Trophoblast cell (in vitro differentiated cells and primary cell): ENCODE results near the gene OR6B1.

Experiments used
- DNase-seq, 2 donors: peaks; one replicate each; pipeline ENCODE4 v3.0.0-alpha.2; 2016
- H2AFZ ChIP-seq: 2 replicates; pipeline ENCODE4 v1.6.1; 2013; ENCODE audit warnings: low read length, moderate library complexity, mild to moderate bottlenecking; ENCODE audit not compliant: insufficient read depth, poor library complexity
- H2AK5ac ChIP-seq: 2 replicates; pipeline ENCODE4 v1.6.1; 2013; ENCODE audit warnings: mild to moderate bottlenecking, low read length
- H2BK120ac ChIP-seq: 2 replicates; pipeline ENCODE4 v1.6.1; 2013; ENCODE audit warnings: low read length, mild to moderate bottlenecking, moderate library complexity; ENCODE audit not compliant: insufficient read depth, poor library complexity
- H2BK12ac ChIP-seq: 2 replicates; pipeline ENCODE4 v1.6.1; 2013; ENCODE audit warnings: mild to moderate bottlenecking, low read length, moderate library complexity
- H2BK5ac ChIP-seq: 2 replicates; pipeline ENCODE4 v1.6.1; 2013; ENCODE audit warnings: low read length, low read depth, moderate library complexity, mild to moderate bottlenecking; ENCODE audit not compliant: poor library complexity
- H3K14ac ChIP-seq: 2 replicates; pipeline ENCODE4 v1.6.1; 2013; ENCODE audit warnings: mild to moderate bottlenecking, low read length
- H3K18ac ChIP-seq: 2 replicates; pipeline ENCODE4 v1.6.1; 2013; ENCODE audit warnings: mild to moderate bottlenecking, low read length
- H3K23ac ChIP-seq: 2 replicates; pipeline ENCODE4 v1.6.1; 2013; ENCODE audit warnings: low read length
- H3K27ac ChIP-seq: 2 replicates; pipeline ENCODE4 v1.5.1; 2013; ENCODE audit warnings: low read depth, mild to moderate bottlenecking, inconsistent platforms, low read length, moderate library complexity
- H3K27me3 ChIP-seq: 2 replicates; pipeline ENCODE4 v1.6.1; 2013; ENCODE audit warnings: inconsistent platforms, mild to moderate bottlenecking, low read length, moderate library complexity; ENCODE audit not compliant: insufficient read depth
- H3K36me3 ChIP-seq, 2 experiments: 1 replicate in 1 of 2; 2 replicates in 1 of 2; pipeline ENCODE4 v1.6.1; 2013; ENCODE audit warnings: low read length in 2 of 2, mild to moderate bottlenecking in 2 of 2, moderate library complexity in 1 of 2; ENCODE audit not compliant: insufficient read depth in 2 of 2, control insufficient read depth in 1 of 2
- H3K4ac ChIP-seq: 2 replicates; pipeline ENCODE4 v1.6.1; 2013; ENCODE audit warnings: low read depth, mild to moderate bottlenecking, low read length, moderate library complexity
- H3K4me1 ChIP-seq, 2 experiments: 1 replicate in 1 of 2; 2 replicates in 1 of 2; pipeline ENCODE4 v1.6.1; 2013; ENCODE audit warnings: low read length in 2 of 2, mild to moderate bottlenecking in 2 of 2, moderate library complexity in 1 of 2; ENCODE audit not compliant: insufficient read depth in 2 of 2, control insufficient read depth in 1 of 2
- H3K4me2 ChIP-seq: 2 replicates; pipeline ENCODE4 v1.6.1; 2013; ENCODE audit warnings: inconsistent platforms, mild to moderate bottlenecking, low read length, moderate library complexity
- H3K4me3 ChIP-seq: 2 replicates; pipeline ENCODE4 v1.5.1; 2013; ENCODE audit warnings: mild to moderate bottlenecking, low read depth, low read length, inconsistent platforms
- H3K79me1 ChIP-seq: one replicate; pipeline ENCODE4 v1.6.1; 2013; ENCODE audit warnings: low read length
- H3K79me2 ChIP-seq: 2 replicates; pipeline ENCODE4 v1.6.1; 2013; ENCODE audit warnings: low read length, mild to moderate bottlenecking; ENCODE audit not compliant: control insufficient read depth, insufficient read depth, poor library complexity
- H3K9ac ChIP-seq: 2 replicates; pipeline ENCODE4 v1.6.1; 2013; ENCODE audit warnings: mild to moderate bottlenecking, low read length
- H3K9me3 ChIP-seq: 2 replicates; pipeline ENCODE4 v1.6.1; 2013; ENCODE audit warnings: low read depth, mild to moderate bottlenecking, control low read depth, inconsistent platforms, low read length; ENCODE audit not compliant: insufficient read depth
- H4K12ac ChIP-seq: 2 replicates; pipeline ENCODE4 v1.6.1; 2013; ENCODE audit warnings: low read depth, mild to moderate bottlenecking, low read length, moderate library complexity
- H4K8ac ChIP-seq: 2 replicates; pipeline ENCODE4 v1.6.1; 2013; ENCODE audit warnings: low read depth, mild to moderate bottlenecking, low read length, moderate library complexity
- H4K91ac ChIP-seq: one replicate; pipeline ENCODE4 v1.6.1; 2013; ENCODE audit warnings: low read depth, mild to moderate bottlenecking, low read length, moderate library complexity
- WGBS: extraction: QIAGEN DNeasy Blood & Tissue Kit; methylation state at CpG from one replicate; pipeline ENCODE4 v1.1.7; 2013; ENCODE audit warnings: missing lambda C conversion rate; ENCODE audit not compliant: insufficient read length, insufficient coverage; ENCODE audit errors: extremely low coverage; 5-methylcytosine and 5-hydroxymethylcytosine counted together

Gene OR6B1

DNA sequence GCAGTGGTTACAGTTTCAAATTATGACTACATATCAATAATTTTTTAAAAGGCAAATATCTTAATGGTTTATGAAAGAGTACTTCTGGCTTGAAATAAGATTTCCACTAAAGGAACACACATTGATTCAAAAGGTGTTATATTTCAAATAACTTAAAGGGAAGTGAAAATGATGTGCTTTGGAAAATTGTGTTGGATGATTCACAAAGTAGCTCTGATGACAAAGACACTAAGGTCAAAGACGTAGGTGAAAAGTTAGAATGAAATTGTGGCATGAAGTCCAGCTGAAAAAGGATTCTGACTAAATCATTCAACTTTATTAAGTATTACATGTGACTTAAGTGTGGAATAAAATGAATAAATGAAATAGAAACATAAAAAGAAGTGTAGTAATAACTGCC is 27.9 kb downstream of the OR6B1 start:
- Histone ChIP-seq H2BK5ac (no peak overlapping the region), H2AK5ac (no peak overlapping the region), H3K27ac (no peak overlapping the region), H2BK120ac (no peak overlapping the region), H3K36me3 (no peaks in the 10 kb centered on the region), H4K8ac (no peak overlapping the region), H3K4me2 (no peak overlapping the region), H3K9ac (no peak overlapping the region), H2AFZ (no peak overlapping the region), H4K91ac (no peak overlapping the region), H3K79me2 (no peaks in the 10 kb centered on the region), H3K4me3 (no peak overlapping the region), H3K23ac (no peak overlapping the region), H4K12ac (no peak overlapping the region), H3K18ac (no peak overlapping the region), H3K9me3 (peaks cover 2% of the 10 kb centered on the region), H3K4me1 (no peaks in the 10 kb centered on the region), H3K4ac (no peak overlapping the region), H3K27me3 (no peaks in the 10 kb centered on the region), H3K14ac (no peak overlapping the region), H3K79me1 (no peaks in the 10 kb centered on the region), H2BK12ac (no peak overlapping the region)
- no CpG with 5 or more reads among the region's 1 CpG for WGBS
- no peak for DNase-seq

DNA sequence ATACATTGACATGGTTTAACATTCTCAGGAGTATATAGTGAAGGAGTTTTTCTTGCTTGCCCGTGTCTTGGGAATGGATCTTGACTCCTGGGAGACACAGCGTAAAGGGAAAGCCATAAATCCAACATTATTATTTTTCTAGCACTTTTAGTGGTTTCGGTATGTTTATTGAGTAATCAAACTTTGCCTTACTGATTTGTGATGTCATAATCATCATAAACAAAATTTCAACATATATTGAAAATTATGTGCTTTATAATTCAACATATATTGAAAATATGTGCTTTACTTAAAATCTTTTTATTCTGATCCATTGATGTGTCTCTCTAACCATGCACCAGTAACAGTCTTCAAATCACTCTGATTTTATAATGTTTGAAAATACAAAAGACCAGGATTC is 28.4 kb downstream of the OR6B1 start:
- Histone ChIP-seq H3K27ac (no peak overlapping the region), H3K27me3 (no peaks in the 10 kb centered on the region), H3K23ac (no peak overlapping the region), H3K9ac (no peak overlapping the region), H2BK120ac (no peak overlapping the region), H3K9me3 (peaks cover 2% of the 10 kb centered on the region), H3K18ac (no peak overlapping the region), H3K36me3 (no peaks in the 10 kb centered on the region), H3K79me1 (no peaks in the 10 kb centered on the region), H3K4me2 (no peak overlapping the region), H3K4ac (no peak overlapping the region), H2BK12ac (no peak overlapping the region), H3K4me1 (no peaks in the 10 kb centered on the region), H2BK5ac (no peak overlapping the region), H3K4me3 (no peak overlapping the region), H4K8ac (no peak overlapping the region), H2AK5ac (no peak overlapping the region), H3K79me2 (no peaks in the 10 kb centered on the region), H3K14ac (no peak overlapping the region), H2AFZ (no peak overlapping the region), H4K12ac (no peak overlapping the region), H4K91ac (no peak overlapping the region)
- DNase-seq, result no peak
- no CpG with 5 or more reads among the region's 3 CpGs for WGBS

DNA sequence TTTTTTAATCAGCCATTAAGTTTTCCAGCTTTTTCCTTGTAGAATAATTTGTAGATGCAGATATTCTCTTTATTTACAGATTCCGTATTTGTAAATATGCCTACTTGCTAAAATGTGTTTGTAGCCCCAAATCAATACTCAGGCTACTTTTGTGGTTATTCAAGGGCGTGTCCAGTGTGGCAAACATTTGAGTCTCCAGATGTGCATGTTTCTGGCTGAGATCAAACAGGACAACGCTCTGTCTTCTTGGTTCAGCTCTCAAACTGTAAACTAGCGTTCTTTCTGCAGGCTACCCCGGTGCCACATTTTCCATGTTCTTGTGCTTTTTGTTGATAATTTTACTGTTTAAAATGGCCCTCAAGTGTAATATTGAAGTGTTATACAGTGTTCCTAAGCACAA is 32.4 kb downstream of the OR6B1 start:
- no peak overlapping the region for H2BK12ac ChIP-seq
- H3K18ac ChIP-seq, result no peak overlapping the region
- no peak overlapping the region for H3K4me3 ChIP-seq
- H3K4me1 ChIP-seq, result no peaks in the 10 kb centered on the region
- no peak overlapping the region for H3K9ac ChIP-seq
- no peak overlapping the region for H3K14ac ChIP-seq
- no peak overlapping the region for H2AFZ ChIP-seq
- no peaks in the 10 kb centered on the region for H3K9me3 ChIP-seq
- no peak overlapping the region for H3K27ac ChIP-seq
- DNase-seq, result no peak
- H4K8ac ChIP-seq, result no peak overlapping the region
- no peak overlapping the region for H3K4me2 ChIP-seq
- no peaks in the 10 kb centered on the region for H3K79me1 ChIP-seq
- H3K27me3 ChIP-seq, result no peaks in the 10 kb centered on the region
- H2AK5ac ChIP-seq, result no peak overlapping the region
- no peak overlapping the region for H2BK120ac ChIP-seq
- no peak overlapping the region for H2BK5ac ChIP-seq
- H3K23ac ChIP-seq, result no peak overlapping the region
- WGBS, result no CpG with 5 or more reads among the region's 5 CpGs
- no peaks in the 10 kb centered on the region for H3K79me2 ChIP-seq
- no peak overlapping the region for H3K4ac ChIP-seq
- H3K36me3 ChIP-seq, result no peaks in the 10 kb centered on the region
- H4K91ac ChIP-seq, result no peak overlapping the region
- H4K12ac ChIP-seq, result no peak overlapping the region

DNA sequence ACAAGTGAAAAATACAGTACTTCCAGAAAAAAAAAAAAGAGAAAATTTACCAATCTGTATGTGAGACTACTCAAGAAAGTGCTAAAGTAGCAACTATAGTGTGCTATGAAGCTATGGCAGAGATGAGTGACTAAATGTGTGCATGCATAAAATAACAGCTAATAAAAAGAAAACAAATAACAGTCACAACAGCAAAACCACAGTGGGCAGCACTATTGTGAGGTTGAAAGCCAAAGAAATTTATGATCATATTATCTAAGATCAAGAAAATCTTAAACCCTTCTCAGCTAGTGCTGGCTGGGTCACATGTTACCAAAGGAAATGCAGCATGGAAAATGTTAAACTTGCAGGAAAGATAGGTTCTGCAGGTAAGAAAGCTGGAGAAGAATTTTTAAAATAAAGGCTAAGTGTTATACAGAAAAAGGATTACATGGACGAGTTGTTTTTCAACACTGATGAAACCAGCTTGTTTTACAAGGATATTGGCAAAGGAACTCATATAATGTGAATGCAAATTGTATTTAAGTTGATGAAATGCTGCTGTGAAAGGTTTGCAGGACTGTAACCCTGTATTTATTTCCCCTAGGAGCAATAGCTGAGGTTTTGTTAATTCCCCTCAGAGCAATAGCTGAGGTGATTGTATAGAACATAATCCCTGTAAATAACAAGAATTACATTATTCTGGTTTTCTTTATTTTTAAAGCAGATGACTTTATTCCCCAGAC is 33.0 kb downstream of the OR6B1 start:
- H2AFZ ChIP-seq, result no peak overlapping the region
- WGBS, result no CpG with 5 or more reads among the region's 1 CpG
- no peak for DNase-seq
- H4K91ac ChIP-seq, result no peak overlapping the region
- H3K4me1 ChIP-seq, result no peaks in the 10 kb centered on the region
- H3K9ac ChIP-seq, result no peak overlapping the region
- no peak overlapping the region for H2BK120ac ChIP-seq
- H4K12ac ChIP-seq, result no peak overlapping the region
- no peak overlapping the region for H3K18ac ChIP-seq
- H3K27me3 ChIP-seq, result no peaks in the 10 kb centered on the region
- H4K8ac ChIP-seq, result no peak overlapping the region
- no peaks in the 10 kb centered on the region for H3K79me2 ChIP-seq
- H3K4me3 ChIP-seq, result no peak overlapping the region
- no peak overlapping the region for H2BK12ac ChIP-seq
- H3K4me2 ChIP-seq, result no peak overlapping the region
- no peak overlapping the region for H3K27ac ChIP-seq
- H2BK5ac ChIP-seq, result no peak overlapping the region
- H2AK5ac ChIP-seq, result no peak overlapping the region
- H3K14ac ChIP-seq, result no peak overlapping the region
- no peak overlapping the region for H3K4ac ChIP-seq
- H3K23ac ChIP-seq, result no peak overlapping the region
- H3K79me1 ChIP-seq, result no peaks in the 10 kb centered on the region
- H3K9me3 ChIP-seq, result no peaks in the 10 kb centered on the region
- no peaks in the 10 kb centered on the region for H3K36me3 ChIP-seq
